RCC 7860 (cell line): Measurements from ENCODE around the gene SFT2D2.

Source experiments
- DNase-seq: peaks from one replicate; pipeline ENCODE4 v3.0.0-alpha.2; 2015; ENCODE audit warnings: low spot score
- FAIRE-seq: peaks from 2 replicates; lab custom pipeline; 2012; peaks lifted over from hg19 to GRCh38; lab: Jason Lieb, UNC

SFT2D2 gene

DNA sequence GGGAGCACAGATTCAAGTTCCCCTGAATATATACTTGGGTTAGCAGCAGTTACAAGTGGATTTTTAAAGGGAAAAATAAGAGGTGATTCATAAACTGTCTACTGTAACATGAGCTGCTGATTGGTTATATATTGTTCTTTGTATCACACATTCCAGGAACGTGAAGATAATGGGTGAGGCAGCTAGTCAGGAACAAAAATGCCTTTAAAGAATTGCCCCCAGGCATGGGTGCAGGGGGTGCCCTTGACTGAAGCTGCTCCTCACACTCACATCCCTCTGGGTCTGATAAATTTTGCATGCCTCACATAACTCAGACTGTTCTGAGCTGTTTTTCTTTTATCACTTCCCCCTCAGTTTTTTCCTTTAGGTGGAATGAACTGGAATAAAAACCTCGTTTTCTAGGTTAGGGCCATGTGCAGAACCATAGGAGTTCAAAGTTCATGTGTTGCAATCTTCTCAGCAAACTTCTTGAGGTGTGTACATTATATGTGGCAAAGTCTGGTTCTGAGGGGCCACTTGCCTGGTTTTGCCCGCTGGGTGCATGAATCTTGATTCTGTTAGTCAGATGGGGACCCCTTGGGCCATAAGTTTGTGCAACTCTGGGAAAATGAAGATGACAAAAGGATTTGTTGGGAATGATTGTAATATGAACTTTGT is 76.0 kb downstream of the SFT2D2 start:
- FAIRE-seq: no peak

More for the DNA sequence above, 76.0 kb downstream of the SFT2D2 start:
- DNase-seq: peak; percentile 18
